DMS79 (cell line): ENCODE data around the gene TEX9.

Experiments
- DNase-seq: peaks from one replicate; lab custom pipeline; 2025; lab: John Stamatoyannopoulos, UW

The TEX9 gene

DNA sequence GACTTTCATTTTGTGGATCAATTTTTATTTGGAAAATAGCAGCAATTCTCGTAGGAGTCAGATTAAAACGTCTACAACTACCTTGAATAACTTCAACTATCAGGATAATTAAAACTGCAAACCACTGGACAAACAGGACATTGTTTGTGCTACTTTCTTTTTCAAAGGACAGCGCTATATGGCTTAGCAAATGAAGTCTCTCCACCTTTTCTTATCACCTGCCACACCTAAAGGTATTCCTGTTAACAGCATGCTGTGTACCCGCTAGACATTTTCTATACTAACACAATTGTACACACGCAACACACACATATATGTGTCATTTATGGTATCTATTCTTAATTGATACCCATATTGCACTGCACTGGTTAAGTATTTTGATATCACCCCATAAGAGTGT lies 80.5 kb downstream of the TEX9 start:
- DNase-seq, result no peak

DNA sequence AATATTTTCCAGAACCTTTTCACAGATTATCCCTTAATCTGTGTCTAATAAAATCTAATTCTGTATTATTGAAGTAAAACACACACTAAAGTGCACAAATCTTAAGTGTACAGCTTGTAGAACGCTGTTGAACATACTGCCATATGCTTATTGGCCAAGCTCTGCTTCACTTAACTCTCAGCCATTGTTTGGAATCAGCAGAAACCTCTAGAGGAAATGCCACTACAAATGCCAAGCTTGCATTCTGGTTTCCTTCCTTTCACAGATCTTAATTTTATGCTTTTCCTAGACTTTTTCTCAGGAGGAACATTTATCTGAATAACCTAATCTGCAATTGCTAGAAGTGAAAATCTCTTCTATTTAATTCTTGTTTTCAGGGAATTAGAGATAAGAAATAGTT lies 89.6 kb downstream of the TEX9 start:
- DNase-seq, result no peak

DNA sequence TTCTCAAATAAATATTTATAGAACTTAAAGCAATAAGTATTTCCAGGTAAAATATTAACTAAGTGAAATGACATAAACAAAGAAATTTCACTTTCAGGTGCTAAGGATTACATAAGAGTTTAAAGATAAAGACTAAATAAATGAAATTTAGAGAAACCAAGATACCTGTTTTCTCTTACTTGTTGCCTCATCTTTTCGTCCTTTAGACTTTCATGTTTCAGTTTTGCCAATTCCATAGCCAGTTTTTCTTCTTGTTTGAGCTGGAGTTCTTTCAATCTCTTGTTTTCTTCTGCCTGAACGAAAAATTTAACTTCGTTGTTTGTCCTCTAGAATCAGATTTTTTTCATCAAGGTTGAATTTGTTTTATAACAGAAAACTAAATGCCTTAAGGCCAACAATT lies 91.0 kb downstream of the TEX9 start:
- DNase-seq, result no peak

DNA sequence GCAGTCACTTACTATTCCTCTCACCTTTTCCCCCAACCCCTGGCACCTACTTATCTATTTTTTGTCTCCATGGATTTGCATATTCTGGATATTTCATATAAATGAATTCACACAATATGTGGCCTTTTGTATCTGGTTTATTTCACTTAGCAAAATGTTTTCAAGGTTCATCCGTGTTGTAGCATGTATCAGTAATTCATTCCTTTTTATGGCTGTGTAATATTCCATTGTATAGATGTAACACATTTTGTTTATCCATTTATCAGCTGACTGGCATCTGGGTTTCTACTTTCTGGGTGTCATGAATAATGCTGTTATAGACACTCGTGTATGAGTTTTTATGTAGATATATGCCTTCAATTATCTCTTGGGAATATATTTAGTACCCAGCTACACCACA lies 93.9 kb downstream of the TEX9 start:
- no peak for DNase-seq

DNA sequence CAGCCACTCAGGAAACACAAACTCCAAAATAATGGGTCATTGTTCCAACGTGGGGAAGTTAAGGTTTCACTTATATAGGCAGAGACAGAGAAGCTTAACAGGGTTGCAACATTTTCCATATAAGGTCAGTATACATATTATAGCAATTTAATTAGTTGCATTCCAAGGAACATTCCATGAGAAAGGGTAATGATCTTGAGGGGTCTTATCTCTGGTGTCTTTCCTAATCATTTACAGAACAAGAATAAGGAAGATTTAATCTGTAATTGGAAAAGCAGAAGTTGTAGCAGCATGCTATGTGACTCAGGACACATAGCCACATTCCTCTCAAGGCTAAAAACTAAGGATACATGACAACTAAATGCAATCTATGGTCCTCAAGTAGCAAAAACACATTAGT lies 94.8 kb downstream of the TEX9 start:
- DNase-seq, result no peak

DNA sequence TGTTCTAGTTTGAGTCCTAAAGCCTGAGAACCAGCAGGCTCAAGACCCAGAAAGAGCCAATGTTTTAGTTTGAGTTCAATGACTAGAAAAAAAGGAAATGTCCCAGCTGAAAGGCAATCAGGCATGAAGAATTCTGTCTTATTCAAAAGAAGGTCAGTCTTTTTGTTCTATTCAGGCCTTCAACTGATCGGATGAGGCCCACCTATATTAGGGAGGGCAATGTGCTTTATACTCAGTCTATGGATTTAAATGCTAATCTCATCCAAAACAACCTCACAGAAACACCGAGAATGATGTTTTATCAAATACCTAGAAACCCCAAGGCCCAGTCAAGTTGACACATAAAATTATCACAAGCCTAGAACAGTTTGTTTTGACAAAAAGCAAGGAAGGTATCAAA lies 95.7 kb downstream of the TEX9 start:
- no peak for DNase-seq

DNA sequence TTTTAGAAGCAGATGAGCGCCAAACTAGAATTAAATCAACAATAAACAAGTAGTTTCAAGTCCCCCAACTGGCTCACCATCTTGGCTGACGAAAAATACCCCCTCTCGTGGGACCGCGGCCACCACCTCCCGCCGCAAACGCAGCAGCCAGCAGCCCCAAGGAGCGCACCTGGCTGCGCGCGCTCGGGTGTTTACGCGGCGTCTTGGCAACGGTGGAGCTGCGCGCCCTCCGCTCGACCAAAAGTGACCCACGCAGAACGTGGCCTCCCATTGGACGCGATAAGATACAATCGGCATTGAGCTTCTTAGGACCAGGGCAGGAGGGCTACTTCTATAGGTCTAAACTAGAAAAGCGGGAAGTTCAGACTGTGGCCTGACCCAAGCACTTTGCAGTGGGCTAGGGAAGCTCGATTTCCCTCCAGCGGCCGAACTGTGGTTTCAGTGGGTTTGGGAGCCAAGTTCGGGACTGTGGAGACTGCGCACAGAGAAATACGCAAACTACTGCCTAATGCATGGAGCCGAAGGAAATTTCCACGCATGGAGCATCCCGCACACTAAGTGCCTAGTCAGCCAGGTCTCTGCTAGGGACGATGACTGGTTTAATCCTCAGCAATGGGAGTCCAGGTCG lies 99.8 kb downstream of the TEX9 start, which contains the start of gene MNS1:
MNS1 (minus strand) TSS at position 245 of the 628 bp plus-strand sequence; CDS start at position 80, 165 bp downstream.
- peak; percentile 80 for DNase-seq

DNA sequence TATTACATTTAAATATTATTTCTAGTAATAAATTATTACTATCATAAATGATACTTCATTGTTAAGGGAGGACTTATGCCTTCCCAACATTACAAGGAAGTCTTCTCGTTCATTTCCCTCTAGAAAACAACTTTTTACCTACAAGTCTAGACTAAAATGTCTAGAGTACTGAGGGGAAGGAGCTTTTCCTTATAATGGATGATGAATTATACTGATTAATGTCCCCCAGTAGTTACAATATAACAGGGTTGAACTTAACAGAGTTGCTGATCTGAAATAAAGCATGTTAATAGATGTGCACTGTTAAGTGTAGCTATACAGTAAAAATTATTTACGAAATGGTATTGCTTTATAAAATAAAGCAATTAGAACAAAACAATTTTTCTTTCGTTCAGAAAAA lies 102.4 kb downstream of the TEX9 start:
- no peak for DNase-seq

DNA sequence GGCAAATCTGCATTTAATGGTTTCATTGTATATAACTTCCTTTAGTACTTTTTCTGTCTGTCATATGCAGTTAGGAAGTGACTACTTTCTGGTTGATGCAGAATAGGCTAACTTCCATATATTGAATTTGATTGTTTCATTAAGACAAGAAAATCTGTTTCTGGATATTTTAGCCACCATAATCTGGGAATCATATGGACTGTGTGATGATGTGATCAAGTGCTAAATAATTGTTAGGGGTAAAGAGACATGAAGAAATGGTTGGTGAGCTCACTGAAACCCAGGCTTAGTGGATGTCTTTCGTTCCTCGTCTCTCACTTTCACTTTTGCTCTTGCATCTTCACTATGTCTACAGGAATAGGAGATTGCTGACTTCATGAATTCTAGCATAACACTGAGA lies 103.2 kb downstream of the TEX9 start:
- no peak for DNase-seq

DNA sequence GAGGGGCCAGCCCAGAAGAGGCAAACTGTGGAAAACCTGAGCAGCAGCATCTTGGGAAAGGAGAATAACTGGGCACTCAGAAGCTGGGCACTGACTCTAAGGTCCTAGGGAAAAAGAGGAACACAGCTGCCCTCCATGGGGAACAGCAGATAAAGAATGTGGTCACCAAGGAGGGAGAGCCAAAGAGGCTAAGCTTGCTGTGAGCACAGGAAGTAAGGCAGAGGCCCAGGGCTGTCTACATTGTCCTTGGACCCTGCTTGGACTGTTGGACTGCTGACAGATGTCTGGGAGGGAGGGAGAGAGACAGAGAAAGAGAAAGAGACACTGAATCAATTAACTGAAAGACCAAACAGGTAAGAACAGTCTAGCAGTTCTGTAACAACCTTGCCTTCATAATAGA lies 104.3 kb downstream of the TEX9 start:
- no peak for DNase-seq

DNA sequence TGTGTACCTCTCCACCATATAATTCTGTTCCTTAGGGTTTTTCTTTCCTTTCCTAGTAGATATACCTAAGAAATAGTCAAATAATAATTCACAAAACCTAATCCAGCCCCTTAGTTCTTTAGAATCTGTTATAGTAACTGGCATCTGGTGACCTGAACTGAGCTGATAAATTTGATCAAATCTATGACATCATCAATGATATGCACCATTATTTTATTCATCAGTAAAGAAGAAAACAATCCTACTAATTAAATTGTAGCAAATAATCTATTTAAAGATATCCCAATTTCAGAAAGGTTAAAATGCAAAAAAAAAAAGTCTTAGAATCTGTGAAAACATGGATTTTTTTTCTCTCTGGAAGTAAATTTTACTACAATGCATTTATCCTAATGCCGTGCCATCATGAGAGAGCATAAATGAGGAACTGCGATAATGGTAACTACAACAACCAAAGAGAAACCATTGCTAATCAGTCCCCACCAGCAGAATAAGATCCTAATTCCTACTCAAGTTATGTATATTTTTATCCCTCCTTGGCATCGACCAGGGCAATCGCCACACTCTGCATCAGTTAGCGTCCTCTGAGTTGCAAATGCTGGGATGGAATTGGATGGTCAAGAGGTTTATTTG lies 106.3 kb downstream of the TEX9 start:
- no peak for DNase-seq

DNA sequence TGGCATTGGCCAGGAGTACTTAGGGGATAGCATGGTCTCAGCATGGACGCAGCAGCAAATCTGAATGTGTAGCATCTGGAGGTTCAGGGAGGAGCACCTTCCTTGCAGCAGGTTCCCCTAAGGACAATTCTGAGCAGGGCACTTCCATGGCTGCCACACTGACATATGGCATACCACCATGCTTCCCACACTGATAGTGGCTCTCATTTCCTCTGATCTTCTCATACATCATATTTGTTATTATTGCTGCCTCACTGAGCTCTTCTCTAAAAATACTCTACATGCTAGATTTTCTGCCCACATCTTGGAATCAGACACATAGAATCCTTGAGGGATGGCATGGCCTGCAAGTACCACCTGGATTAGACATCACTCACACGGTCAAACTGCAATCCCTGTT lies 107.1 kb downstream of the TEX9 start:
- DNase-seq, result no peak

DNA sequence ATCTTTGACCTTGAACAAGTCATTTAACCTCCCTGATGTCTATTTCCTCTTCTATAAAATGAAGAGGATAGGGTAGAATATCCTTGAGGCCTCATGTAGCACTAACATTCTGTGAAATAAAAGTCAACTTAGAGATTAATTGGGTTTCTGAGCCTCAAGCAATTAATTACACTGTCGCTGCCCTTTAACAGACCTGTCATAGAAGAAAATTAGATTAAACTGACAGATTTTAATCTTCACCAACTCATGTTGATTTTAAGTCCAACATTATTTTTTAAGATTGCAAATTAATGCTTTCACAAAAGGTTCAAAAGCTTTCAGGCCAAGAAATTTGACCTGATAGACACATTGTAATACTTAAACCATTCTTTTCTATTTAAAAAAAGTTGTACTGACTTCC lies 107.8 kb downstream of the TEX9 start:
- no peak for DNase-seq

DNA sequence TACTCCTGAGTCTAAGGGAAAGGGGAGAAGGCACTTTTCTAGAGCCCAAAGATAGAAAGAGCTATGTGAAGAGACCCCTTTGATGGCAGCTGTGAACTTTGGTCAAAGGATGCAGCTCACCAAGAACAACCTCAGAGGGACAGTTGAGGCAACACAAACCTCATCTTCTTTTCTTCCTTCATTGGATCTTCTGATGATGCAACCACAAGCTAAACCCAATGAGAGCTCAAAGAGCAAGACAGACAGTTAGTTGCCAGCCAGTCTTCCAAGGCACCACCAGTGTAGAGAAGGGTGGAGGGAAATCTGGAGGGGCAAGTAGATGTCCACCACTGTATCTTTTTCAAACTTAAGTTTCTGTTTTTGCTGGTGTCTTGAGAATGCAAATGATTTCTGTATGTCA lies 110.1 kb downstream of the TEX9 start:
- DNase-seq, result no peak
